Endothelial cell (in vitro differentiated cells): ENCODE measurements around the gene NOL6. TPM values are rescaled to one million over a fixed set of nuclear protein-coding genes. Genes with fewer than 3 reads are reported as not detected.
"Not testable (repeated sequence)": the region's sequence is repeated elsewhere in the genome, so short reads cannot be mapped to it uniquely, and the experiment has no call there.

Experiments used
- DNase-seq: peaks from one replicate; pipeline ENCODE4 v3.0.0; 2021; ENCODE audit warnings: low spot score
- H3K27ac Mint-ChIP-seq: one replicate; pipeline ENCODE4 v1.8.0; 2021; ENCODE audit warnings: mixed read lengths, inconsistent platforms; ENCODE audit not compliant: unreplicated experiment
- H3K27me3 Mint-ChIP-seq: one replicate; pipeline ENCODE4 v1.8.0; 2021; ENCODE audit warnings: mild to moderate bottlenecking, moderate library complexity, mixed read lengths, inconsistent platforms; ENCODE audit not compliant: unreplicated experiment
- H3K36me3 Mint-ChIP-seq: one replicate; pipeline ENCODE4 v1.8.0; 2021; ENCODE audit warnings: mild to moderate bottlenecking, low read depth, mixed read lengths, inconsistent platforms; ENCODE audit not compliant: unreplicated experiment
- H3K4me1 Mint-ChIP-seq: one replicate; pipeline ENCODE4 v1.8.0; 2021; ENCODE audit warnings: mild to moderate bottlenecking, mixed read lengths, inconsistent platforms; ENCODE audit not compliant: unreplicated experiment
- H3K4me3 Mint-ChIP-seq: one replicate; pipeline ENCODE4 v1.8.0; 2021; ENCODE audit warnings: mild to moderate bottlenecking, mixed read lengths, inconsistent platforms; ENCODE audit not compliant: unreplicated experiment
- H3K9me3 Mint-ChIP-seq: one replicate; pipeline ENCODE4 v1.8.0; 2021; ENCODE audit warnings: mixed read lengths, inconsistent platforms; ENCODE audit not compliant: unreplicated experiment
- total RNA-seq: library from RNA; stranded (reverse); fragmentation: NEBNext Ultra II Directional; extraction: Animal tissue kit (Norgen Biotek cat#: 25700); gene quantifications from one replicate; pipeline ENCODE4 v1.2.1, GENCODE V29; 2021; ENCODE audit not compliant: unreplicated experiment
- TF ChIP-seq, protein P1 (sequence below): fragments of 200-600 bp; sonication (generic); IDR thresholded peaks from one replicate; pipeline ENCODE4 v1.5.0; 2021; ENCODE audit warnings: antibody characterized with exemption; ENCODE audit not compliant: unreplicated experiment

Gene NOL6
- total RNA-seq, 1 donor from 2014 or later = 22.6 TPM

DNA sequence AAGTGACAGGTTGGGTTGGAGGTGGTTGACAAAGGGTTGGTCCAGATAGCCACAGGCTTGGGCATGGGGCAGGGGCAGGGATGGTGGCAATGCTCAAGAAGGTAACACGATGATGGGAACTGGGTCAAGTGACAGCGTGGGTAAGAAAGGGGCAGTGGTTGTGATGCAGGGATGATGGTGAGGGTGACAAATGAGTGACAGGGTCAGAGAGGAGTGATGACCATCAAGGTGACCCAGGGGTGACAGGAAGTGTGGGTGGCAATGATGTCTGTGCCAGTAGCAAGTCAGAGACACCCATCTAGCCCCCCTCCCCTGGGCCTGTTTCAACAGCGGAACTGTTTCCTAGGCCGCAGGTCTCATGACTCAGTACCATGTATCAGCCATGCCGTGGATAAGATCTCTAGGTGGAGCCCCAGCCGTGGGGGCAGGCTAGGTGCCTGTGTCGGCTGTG is 46.9 kb downstream of the NOL6 start:
- peaks cover 9% of the 10 kb centered on the region for H3K27me3 Mint-ChIP-seq
- TF ChIP-seq, protein P1, sequence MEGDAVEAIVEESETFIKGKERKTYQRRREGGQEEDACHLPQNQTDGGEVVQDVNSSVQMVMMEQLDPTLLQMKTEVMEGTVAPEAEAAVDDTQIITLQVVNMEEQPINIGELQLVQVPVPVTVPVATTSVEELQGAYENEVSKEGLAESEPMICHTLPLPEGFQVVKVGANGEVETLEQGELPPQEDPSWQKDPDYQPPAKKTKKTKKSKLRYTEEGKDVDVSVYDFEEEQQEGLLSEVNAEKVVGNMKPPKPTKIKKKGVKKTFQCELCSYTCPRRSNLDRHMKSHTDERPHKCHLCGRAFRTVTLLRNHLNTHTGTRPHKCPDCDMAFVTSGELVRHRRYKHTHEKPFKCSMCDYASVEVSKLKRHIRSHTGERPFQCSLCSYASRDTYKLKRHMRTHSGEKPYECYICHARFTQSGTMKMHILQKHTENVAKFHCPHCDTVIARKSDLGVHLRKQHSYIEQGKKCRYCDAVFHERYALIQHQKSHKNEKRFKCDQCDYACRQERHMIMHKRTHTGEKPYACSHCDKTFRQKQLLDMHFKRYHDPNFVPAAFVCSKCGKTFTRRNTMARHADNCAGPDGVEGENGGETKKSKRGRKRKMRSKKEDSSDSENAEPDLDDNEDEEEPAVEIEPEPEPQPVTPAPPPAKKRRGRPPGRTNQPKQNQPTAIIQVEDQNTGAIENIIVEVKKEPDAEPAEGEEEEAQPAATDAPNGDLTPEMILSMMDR = no peak
- H3K36me3 Mint-ChIP-seq = no peaks in the 10 kb centered on the region
- no peak overlapping the region for H3K4me3 Mint-ChIP-seq
- H3K9me3 Mint-ChIP-seq = no peaks in the 10 kb centered on the region
- DNase-seq = no peak
- no peak overlapping the region for H3K27ac Mint-ChIP-seq
- no peaks in the 10 kb centered on the region for H3K4me1 Mint-ChIP-seq

DNA sequence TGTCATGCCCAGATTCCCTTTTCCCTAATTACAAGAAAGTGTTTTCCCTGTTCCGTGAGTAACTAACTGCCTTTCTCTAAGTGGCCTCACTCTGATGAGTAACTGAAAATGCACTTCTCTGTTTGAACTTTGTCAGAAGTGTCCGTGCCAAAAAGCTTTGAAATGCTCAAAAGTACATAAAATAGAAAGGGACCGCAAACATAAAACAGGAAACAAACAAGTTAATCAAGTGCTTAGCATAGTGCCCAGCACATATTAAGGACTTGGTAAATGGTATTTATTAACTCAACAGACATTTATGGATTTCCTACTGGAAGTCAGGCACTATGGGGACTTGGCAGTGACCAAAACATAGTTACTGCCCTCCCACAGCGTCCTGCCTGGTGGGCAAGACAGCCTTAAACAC is 48.6 kb downstream of the NOL6 start:
- no peak overlapping the region for H3K27ac Mint-ChIP-seq
- DNase-seq = no peak
- H3K27me3 Mint-ChIP-seq = peaks cover 13% of the 10 kb centered on the region
- TF ChIP-seq, protein P1 = no peak
- no peak overlapping the region for H3K4me3 Mint-ChIP-seq
- no peaks in the 10 kb centered on the region for H3K36me3 Mint-ChIP-seq
- H3K4me1 Mint-ChIP-seq = no peaks in the 10 kb centered on the region
- no peaks in the 10 kb centered on the region for H3K9me3 Mint-ChIP-seq

DNA sequence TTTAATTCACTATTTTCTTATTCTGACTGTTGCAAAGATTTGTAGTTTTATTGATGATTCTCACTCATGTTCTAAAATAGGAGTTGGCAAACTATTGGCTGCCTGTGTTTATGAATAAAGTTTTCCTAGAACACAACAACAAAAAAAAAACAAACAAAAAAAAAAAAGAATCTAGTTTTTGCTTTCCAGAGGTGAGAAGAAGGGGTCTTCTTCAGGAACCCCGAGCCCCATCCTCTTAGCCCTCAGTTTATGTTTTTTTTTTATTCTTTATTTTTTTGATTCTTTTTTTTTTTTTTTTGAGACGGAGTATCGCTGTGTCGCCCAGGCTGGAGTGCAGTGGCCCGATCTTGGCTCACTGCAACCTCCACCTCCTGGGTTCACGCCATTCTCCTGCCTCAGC is 49.2 kb downstream of the NOL6 start:
- H3K4me3 Mint-ChIP-seq, H3K27ac Mint-ChIP-seq, H3K9me3 Mint-ChIP-seq, H3K4me1 Mint-ChIP-seq, H3K36me3 Mint-ChIP-seq, DNase-seq: not testable (repeated sequence)
- peaks cover 11% of the 10 kb centered on the region for H3K27me3 Mint-ChIP-seq

DNA sequence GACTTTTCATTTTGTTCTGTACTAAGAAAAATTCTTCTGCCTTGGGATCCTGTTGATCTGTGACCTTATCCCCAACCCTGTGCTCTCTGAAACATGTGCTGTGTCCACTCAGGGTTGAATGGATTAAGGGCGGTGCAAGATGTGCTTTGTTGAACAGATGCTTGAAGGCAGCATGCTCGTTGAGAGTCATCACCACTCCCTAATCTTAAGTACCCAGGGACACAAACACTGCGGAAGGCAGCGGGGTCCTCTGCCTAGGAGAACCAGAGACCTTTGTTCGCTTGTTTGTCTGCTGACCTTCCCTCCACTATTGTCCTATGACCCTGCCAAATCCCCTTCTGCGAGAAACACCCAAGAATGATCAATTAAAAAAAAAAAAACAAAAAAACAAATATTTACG is 49.7 kb downstream of the NOL6 start:
- not testable (repeated sequence) for H3K36me3 Mint-ChIP-seq, H3K27ac Mint-ChIP-seq, H3K9me3 Mint-ChIP-seq, H3K4me1 Mint-ChIP-seq, DNase-seq, H3K4me3 Mint-ChIP-seq
- H3K27me3 Mint-ChIP-seq = peaks cover 11% of the 10 kb centered on the region

DNA sequence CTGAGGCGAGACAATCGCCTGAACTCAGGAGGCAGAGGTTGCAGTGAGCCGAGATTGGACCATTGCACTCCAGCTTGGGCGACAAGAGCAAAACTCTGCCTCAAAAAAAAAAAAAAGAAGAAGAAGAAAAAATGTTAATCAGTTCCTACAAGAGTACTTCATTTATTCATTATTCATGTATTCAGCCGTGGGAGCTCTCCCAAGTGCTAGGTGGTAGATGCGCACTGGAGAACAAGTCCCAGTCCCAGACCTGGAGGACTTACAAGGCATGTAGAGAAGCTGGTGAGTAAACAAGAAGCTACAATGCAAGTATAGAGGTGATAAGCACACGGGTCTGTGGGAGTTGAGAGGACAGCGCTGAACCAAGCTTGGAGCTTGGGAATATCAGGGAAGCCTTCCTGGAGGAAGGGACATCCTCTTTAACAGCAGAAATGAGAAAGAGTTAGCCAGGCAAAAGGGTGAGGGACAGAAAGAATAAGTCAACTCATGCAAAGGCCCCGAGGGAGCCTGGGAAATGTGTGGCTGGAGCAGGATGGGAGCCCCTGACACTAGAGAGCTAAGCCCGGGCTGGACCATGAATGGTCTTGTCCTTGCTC is 53.9 kb downstream of the NOL6 start:
- TF ChIP-seq, protein P1 = no peak
- no peak for DNase-seq
- Mint-ChIP-seq H3K36me3 (no peaks in the 10 kb centered on the region), H3K27ac (no peak overlapping the region), H3K4me1 (peaks cover 6% of the 10 kb centered on the region), H3K9me3 (no peaks in the 10 kb centered on the region), H3K27me3 (peaks cover 10% of the 10 kb centered on the region), H3K4me3 (peak overlapping the region; percentile 3)

DNA sequence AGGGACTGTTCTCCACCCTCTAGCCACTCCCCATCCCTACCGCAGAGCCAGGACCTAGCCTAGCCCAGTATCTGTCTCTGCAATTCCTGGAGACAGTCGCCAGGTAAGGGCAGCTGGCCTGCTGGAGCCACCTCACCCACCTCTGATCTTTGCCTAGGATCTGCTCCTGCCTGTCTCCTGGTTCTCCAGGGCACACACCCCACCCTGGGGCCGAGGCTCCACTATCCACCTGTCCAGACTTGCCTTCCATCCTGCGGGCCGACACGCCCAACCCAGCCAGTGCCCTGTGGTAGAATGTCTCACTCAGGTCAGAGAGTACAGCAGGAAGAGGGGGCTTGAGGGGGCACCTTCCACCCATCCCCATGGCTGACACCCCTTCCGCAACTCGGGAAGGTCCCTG is 55.6 kb downstream of the NOL6 start:
- no peaks in the 10 kb centered on the region for H3K36me3 Mint-ChIP-seq
- H3K27me3 Mint-ChIP-seq = peaks cover 12% of the 10 kb centered on the region
- no peaks in the 10 kb centered on the region for H3K9me3 Mint-ChIP-seq
- H3K4me1 Mint-ChIP-seq = peaks cover 6% of the 10 kb centered on the region
- DNase-seq = no peak
- TF ChIP-seq, protein P1 = no peak
- peak overlapping the region; percentile 7 for H3K27ac Mint-ChIP-seq
- no peak overlapping the region for H3K4me3 Mint-ChIP-seq
